NCI-H1436 (cell line): ENCODE measurements around the gene LHFPL2.
"Not testable (repeated sequence)": the region's sequence is repeated elsewhere in the genome, so short reads cannot be mapped to it uniquely, and the experiment has no call there.

Experiments
- DNase-seq: peaks from one replicate; lab custom pipeline; 2025; lab: John Stamatoyannopoulos, UW

Gene LHFPL2, protein sequence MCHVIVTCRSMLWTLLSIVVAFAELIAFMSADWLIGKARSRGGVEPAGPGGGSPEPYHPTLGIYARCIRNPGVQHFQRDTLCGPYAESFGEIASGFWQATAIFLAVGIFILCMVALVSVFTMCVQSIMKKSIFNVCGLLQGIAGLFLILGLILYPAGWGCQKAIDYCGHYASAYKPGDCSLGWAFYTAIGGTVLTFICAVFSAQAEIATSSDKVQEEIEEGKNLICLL

DNA sequence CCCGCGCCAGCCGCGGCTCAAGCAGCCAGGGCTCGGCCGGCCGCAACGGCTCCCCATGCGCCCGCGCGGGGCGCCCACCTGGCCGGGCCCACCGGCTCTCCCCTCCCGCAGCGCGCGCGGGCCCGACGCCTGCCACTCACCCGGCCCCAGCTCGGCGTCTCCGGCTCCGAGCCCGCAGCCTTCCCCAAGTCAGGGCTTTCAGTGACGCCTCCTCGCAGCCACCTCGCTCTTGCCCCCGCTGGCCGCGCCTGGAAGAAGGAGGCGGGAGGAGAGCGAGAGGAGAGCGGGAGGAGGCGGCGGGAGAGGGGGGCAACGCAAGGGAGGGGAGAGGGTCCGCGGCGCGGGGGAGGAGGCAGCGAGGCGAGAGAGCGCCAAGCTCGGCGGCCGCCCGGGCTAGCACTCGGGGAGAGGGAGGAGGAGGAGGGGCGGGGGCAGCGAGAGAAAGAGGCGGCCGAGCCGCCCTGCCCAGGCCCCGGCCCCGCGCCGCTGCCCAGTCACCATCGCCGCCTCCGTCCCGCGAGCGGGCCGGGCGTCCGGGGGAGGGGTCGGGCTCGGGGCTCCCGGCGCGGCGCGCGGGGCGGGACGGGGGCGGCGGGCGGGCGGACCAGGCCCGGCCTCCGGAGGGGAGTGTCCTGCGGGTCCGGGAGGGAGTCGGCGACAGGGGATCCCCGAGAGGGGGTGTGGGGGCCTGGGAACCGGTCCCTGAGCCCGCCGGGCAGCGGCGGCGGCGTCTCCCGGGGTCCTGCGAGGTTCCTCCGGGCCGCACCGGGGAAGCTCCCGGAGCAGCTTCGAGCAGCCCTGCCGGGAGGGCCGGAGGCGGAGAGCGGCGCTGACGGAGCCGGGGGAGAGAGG is at the start of gene LHFPL2:
Gene LHFPL2 (minus strand): TSS at position 414 of the 852 bp plus-strand sequence. CDS start 138,559 bp downstream, outside the sequence.
- peak; percentile 71 for DNase-seq

DNA sequence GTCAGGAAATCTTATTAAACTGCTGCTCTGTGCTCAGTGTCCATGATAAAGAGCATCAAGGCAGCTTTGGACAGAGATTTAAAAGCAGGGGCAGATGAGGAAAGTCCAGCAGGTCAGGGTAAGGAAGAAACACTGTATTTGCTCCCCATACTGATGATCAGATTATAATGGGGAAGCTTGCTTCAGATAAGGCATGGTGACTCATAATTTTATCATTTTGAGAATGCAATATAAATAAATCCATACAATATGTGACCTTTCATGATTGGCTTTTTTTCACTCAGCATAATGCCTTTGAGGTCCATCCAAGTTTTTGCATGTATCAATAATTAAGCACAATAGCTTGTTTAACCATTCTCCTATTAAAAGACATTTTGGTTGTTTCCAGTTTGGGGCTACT is 48.1 kb upstream of the LHFPL2 start:
- DNase-seq: no peak

DNA sequence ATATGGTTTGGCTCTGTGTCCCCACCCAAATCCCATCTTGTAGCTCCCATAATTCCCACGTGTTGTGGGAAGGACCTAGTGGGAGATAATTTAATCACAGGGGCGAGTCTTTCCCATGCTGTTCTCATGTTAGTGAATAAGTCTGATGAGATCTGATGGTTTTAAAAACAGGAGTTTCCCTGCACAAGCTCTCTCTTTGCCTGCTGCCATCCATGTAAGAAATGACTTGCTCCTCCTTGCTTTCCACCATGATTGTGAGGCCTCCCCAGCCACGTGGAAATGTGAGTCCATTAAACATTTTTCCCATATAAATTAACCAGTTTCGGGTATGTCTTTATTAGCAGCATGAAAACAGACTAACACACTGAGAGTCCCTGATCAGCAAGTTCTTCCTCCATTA is 47.5 kb upstream of the LHFPL2 start:
- DNase-seq: not testable (repeated sequence)

DNA sequence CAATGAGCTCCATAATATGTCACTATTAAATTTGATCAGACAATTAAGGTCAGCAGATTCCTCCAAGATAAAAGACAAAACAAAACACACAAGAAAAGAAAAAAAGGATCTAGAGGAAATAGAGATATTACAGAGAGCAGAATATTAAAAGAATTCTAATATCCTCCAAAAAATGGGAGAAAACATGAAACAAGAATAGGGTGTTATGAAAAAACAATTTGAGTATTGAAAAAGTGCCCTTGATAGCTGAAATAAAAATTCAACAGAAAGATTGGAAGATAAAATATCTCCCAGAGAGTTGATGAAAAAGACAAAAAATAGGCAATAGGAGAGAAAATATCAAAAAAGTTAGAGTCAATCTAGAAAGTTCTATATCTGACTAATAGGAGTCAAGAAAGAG is 44.8 kb upstream of the LHFPL2 start:
- no peak for DNase-seq

DNA sequence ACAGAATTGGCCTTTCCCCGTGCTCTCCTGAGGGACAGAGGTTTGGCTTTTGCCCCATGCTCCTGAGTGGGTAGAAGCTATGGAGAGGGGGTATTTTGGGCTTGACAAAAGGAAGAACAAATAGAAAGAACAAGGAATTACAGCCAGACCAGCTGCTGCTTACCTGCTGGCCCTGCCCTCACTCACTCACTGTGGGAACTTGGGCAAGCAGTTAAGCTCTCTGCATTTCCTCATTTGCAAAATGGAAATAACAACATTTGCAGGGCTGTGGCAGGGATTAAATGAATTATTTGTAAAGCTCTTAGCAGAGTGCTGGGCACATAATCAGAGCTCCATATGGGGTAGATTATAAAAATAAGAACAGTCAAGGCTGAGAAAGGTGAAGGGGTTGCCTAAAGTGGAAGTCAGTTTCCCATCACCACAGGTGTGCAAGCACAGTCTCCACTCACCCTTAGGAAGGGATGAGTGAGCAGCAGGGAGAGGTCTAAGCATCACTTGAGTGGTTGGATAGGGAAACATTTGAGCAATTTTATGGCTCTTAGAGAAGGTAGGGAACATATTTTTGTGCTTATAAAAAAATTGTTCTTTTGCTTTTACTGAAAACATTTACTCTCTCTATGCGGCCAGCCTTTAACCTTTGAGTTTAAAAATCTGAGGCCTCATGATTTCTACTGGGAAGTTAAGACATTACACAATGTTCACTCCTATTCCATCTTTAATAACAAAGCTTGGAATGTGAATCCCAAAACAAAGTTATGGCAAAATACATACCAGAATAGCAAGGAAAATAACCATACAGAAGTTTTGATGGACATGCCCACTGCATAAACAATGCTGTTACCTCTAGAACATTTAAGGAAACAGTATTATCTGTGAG is 42.8 kb upstream of the LHFPL2 start:
- DNase-seq: no peak

DNA sequence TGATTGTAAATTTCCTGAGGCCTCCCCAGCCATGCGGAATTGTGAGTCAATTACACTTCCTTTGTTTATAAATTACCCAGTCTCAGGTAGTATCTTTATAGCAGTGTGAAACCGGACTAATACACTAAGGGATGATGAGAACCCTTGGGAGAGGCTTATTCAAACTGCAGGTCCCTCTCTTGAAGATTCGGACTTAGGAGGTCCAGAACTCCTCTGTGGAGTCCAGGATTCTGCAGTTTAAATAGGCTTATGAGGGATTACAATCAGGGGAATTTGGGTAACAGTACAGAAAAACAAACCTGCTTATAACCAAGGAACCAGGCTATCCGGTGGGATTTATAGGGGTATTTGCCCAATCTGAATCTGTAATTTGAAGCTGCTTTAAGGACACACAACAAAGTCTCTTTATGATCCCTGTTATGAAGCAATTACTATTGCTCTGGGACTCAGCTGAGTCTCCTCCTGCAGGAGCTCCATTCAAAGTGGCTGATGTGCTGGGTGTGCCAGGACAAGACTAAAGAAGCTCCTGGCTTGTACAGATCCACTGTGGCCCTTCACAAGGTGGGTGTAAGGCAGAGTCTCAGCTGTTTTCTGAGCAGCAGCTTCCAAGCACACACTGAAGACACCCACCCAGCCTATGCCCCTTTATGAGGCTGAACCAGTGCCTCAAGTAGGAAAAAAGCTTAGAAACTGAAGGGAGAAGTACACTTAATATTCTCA is 41.8 kb upstream of the LHFPL2 start:
- DNase-seq: no peak

DNA sequence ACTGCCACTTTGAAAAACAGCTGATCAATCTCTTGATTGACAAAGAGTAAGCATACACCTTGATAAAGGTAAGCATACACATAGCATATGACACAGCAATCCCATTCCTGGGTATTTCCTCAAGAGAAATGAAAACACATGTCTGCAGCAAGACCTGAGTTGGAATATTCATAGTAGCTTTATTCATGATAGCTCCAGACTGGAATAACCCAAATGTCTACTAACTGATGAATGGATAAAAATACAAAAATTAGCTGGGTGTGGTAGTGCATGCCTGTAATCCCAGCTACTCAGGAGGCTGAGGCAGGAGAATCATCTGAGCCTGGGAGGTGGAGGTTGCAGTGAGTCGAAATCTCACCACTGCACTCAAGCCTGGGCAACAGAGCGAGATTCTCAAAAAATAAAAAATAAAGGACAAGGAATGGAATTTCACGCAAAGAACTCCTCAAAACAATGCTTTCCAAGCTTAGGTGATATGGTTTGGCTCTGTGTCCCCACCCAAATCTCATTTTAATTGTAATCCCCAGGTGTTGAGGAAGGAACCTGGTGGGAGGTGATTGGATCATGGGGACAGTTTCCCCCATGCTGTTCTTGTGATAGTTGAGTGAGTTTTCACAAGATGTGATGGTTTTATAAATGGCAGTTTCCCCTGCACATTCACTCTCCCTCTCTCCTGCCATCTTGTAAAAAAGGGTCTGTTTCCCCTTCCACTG is 41.1 kb upstream of the LHFPL2 start:
- DNase-seq: no peak

DNA sequence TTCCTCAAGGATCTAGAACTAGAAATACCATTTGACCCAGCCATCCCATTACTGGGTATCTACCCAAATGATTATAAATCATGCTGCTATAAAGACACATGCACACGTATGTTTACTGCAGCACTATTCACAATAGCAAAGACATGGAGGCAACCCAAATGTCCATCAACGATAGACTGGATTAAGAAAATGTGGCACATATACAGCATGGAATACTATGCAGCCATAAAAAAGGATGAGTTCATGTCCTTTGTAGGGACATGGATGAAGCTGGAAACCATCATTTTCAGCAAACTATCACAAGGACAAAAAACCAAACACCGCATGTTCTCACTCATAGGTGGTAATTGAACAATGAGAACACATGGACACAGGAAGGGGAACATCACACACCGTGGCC is 38.9 kb upstream of the LHFPL2 start:
- not testable (repeated sequence) for DNase-seq

DNA sequence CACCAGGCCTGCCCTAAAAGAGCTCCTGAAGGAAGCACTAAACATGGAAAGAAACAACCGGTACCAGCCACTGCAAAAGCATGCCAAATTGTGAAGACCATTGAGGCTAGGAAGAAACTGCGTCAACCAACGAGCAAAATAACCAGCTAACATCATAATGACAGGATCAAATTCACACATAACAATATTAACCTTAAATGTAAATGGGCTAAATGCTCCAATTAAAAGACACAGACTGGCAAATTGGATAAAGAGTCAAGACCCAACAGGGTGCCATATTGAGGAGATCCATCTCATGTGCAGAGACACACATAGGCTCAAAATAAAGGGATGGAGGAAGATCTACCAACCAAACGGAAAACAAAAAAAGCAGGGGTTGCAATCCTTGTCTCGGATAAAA is 35.3 kb upstream of the LHFPL2 start:
- not testable (repeated sequence) for DNase-seq

DNA sequence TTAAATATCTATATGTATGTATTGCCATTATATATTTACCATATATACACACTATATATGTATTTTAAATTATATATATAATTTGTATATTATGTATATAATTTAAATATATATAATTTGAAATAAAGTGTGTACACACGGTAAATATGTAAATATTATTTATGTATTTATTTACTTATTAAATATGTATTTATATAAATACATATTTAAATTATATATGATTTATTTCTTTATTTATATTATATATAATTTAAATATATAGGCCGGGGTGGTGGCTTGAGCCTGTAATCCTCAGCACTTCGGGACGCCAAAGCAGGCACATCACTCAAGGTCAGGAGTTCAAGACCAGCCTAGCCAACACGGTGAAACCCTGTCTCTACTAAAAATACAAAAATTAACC is 31.3 kb upstream of the LHFPL2 start:
- DNase-seq: no peak

DNA sequence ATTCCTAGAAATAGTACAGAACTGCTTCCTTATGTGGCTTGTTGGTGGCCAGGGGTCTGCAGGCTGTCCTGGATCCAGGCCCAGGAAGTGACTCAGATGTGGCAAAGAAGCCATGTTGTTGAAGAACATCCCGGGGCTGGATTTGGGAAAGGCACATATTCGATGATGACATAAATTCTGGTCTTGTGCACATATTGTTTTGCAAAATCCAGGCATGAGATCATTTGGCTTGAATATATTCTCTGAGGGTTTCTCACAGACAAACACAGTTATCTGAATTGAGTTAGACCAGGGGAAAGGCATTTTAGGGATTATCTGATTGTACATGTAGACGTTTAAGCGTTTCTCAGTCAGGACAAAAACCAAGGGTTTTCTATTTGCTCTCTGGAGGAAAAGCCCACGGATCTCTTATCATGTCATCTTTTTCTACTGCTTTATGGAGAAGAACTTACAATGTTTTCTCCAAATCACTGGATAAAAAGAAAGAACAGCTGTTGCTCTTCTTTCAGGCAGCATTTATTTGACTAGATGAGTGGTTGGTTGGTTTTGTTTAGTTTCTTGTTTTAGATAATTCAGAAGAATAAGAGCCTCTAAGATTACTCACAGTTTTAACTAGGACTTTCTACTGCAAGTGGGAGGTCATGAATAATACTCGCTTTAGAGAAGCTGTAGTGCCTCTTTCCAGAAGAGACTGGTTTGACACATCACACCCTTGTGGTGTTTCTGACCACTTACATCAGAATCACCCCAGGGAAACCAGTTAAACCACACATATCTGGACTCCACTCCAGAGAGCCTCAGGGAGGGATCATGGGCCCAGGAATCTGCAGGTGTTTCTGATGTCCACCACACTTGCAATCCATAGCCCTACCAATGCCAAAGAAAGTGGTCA is 29.5 kb upstream of the LHFPL2 start:
- no peak for DNase-seq

DNA sequence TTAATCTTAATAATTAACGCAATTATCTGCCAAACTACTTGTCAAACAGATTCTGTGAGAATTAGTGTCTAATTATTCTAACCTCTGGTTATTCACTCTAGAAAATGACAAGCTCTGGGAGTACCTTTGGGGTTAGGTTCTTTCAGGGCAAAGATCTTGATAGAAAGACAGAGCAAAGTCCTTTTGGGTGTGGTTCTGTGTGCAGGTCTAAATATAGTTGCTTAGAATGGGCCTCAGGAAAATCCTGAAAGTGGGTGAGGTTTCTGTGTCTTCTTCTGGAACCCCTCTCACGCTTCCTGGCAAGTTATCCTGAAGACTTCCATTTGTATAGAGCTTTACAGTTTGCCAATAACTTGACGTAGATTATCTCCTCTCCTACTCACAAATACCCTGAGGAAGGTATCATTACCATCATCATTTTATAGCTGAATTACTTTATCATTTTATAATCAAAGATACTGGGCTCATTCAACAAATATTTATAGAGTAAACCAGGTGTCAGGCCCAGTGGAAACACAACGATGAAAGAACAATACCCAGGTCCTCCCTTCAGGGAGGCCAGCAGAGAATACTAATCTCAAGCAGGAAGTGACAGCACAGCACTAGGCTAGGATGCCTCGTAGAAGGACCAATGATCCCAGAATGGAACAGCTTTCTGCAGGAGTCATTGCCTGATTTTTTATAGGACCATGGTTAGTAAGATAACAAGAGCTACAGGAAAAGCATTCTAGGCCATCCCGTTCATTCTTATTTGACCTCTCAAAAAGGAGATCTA is 27.6 kb upstream of the LHFPL2 start:
- no peak for DNase-seq

DNA sequence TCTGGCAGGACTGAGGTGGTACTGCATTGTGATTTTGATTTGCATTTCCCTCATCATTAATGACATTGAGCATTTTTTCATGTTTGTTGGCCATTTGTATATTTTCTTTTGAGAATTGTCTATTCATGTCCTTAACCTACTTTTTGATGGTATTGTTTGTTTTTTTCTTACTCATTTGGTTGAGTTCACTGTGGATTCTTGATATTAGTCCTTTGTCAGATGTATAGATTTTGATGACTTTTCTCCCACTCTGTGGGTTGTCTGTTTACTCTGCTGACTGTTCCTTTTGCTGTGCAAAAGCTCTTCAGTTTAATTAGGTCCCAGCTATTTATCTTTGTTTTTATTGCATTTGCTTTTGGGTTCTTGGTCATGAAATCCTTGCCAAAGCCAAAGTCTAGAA is 25.3 kb upstream of the LHFPL2 start:
- not testable (repeated sequence) for DNase-seq

DNA sequence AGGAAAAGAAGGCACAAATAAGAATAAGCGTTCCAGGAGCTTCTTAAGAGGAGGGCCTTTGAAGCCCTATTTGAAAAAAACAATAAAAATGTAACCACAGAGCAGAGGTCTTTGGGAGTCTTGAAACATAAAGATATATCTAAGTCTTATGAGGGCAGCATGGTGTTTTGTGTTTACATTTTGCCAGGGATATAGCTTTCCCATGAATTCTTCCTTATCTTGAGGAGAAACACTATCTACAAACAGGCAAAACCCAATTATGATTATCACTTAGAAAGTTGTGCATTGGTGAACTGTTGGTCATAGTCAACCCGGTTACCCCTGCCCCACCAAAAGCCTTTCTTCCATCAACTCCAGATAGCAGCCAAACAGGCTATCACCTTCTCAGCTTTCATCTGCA is 23.6 kb upstream of the LHFPL2 start:
- no peak for DNase-seq

DNA sequence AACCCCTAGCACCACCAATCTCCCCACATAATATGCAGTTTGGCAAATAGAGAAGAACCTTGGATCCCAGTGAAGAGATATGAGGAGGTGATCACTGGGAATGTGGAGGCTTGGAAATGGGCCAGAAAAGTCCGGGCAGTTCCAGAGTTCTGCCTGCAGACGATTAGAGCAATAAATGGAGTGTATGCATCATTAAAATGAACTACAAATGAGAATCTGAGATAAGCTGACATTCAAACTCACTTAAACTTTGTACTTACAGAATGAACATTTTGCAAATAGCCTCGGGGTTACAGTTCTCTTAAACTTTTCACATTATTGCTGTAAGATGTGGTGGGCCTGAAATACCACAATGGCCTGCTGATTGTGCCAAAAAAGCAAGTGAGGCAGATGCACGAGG is 23.0 kb upstream of the LHFPL2 start:
- no peak for DNase-seq

DNA sequence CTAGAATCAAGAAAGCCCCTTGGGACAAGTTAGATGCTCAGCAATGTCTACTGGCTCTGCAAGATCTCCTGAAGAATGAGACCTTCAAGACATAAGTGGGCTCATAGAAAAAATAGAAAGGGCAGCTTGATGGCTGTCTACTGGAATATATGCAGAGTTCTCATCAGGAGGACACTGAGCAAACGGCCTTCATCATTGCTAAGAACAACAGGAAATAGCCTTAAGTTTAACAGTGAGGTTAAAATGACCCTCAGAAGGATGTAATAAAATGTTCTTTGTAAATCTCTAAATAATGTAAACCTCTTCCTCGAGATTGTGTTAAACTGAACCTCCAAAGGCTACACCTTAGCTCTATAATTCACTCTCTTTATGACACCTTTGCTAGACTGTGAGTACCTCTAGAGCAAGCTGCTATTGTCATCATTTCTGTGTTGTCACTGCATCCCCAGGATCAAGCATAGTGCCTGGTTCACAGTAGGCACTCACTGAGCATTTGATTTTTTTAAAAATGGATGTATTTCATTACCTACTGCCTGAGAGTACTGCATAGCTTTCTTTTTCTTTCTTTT is 22.2 kb upstream of the LHFPL2 start:
- DNase-seq: no peak

DNA sequence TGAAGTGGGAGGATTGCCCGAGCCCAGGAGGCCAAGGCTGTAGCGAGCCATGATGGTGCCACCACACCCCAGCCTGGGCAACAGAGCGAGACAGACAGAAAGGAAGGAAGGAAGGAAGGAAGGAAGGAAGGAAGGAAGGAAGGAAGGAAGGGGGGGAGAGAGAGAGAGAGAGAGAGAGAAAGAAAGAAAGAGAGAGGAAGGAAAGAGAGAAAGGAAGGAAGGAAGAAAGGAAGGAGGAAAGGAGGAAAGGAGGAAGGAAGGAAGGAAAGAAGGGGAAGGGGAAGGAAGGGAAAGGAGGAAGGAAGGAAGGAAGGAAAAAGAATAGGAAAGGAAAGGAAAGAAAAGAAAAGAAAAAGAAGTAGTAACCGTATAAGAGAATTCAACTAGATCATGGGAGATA is 20.8 kb upstream of the LHFPL2 start:
- no peak for DNase-seq

DNA sequence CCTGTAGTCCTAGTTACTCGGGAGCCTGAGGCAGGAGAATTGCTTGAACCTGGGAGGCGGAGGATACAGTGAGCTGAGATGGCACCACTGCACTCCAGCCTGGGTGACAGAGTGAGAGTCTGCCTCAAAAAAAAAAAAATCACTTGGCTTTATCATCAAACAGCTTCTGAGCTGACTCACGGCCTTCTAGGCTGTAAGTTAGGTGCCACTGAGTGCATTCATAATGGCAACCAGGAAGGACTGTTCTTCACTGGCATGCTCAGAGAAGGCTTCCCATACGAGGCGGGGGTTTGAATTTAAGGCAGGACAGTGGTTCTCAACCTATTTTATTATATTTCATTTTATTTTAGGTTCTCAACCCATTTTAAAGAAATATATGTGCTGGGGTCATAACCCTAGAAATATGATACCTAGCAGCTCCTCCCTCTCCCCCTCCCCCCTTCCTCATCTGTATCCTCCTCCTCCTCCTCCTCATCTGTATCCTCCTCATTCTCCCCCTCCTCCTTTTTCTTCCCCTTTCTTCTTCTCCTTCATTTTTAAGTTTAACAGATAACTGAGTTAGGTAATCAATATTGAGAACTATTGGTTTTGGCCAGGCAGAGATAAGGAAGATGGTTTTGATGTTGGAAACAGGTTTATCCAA is 19.0 kb upstream of the LHFPL2 start:
- no peak for DNase-seq

DNA sequence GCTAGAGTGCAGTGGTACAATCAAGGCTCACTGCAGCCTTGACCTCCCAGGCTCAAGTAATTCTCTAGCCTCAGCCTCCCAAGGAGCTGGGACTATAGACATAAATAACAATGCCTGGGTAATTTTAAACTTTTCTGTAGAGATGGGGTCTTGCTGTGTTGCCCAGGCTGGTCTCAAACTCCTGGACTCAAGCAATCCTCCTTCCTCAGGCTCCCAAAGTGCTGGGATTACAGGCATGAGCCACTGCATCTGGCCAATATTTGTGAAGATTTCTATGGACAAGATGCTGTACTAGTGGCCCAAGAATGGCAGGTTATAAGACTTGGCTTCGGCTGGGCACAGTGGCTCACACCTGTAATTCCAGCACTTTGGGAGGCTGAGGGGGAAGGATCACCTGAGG is 18.4 kb upstream of the LHFPL2 start:
- not testable (repeated sequence) for DNase-seq
